Neural progenitor cell (in vitro differentiated cells): ENCODE measurements around the gene KIT.

Source experiments
- CTCF ChIP-seq: fragments of 200-600 bp; sonication (generic); IDR thresholded peaks from 2 replicates; pipeline ENCODE4 v1.5.1; 2017; ENCODE audit warnings: antibody characterized with exemption, mild to moderate bottlenecking
- EZH2 ChIP-seq: fragments of 200-600 bp; sonication (generic); IDR thresholded peaks from 2 replicates; pipeline ENCODE4 v1.6.1; 2017; ENCODE audit warnings: antibody characterized with exemption, mild to moderate bottlenecking, moderate library complexity
- EZH2phosphoT487 ChIP-seq: fragments of 200-600 bp; sonication (generic); IDR thresholded peaks from 2 replicates; pipeline ENCODE4 v1.6.1; 2017; ENCODE audit warnings: antibody characterized with exemption

- TF ChIP-seq EZH2 (no peak), CTCF (no peak), EZH2phosphoT487 (no peak)
Measured at GRCh38 chr4:54676658-54677057, 18.9 kb downstream of the KIT start.
